Astrocyte of the hippocampus (primary cell): ENCODE measurements around the gene DACT2.
"Not testable (repeated sequence)": the region's sequence is repeated elsewhere in the genome, so short reads cannot be mapped to it uniquely, and the experiment has no call there.

Source experiments
- DNase-seq: peaks from one replicate; pipeline ENCODE4 v3.0.0; 2011; ENCODE audit warnings: low read depth, low spot score

The DACT2 gene

GRCh38 chr6:168322966-168323365 is 3.4 kb upstream of the DACT2 start:
- peak; percentile 12 for DNase-seq

- no peak for DNase-seq
These were observed 1.1 kb upstream of the DACT2 start for GRCh38 chr6:168320634-168321033.

GRCh38 chr6:168318579-168319278 is 848 bp downstream of the DACT2 start:
- DNase-seq = no peak

GRCh38 chr6:168318090-168318489 is 1.5 kb downstream of the DACT2 start:
- no peak for DNase-seq

- no peak for DNase-seq
These were observed 4.0 kb downstream of the DACT2 start for GRCh38 chr6:168315596-168315995.

GRCh38 chr6:168314948-168315347 is 4.6 kb downstream of the DACT2 start:
- DNase-seq = peak; percentile 56

- no peak for DNase-seq
These were observed 5.6 kb downstream of the DACT2 start for GRCh38 chr6:168314021-168314420.

- no peak for DNase-seq
These were observed 6.1 kb downstream of the DACT2 start for GRCh38 chr6:168313431-168314011.

GRCh38 chr6:168312125-168312507 is 7.5 kb downstream of the DACT2 start:
- not testable (repeated sequence) for DNase-seq

- no peak for DNase-seq
These were observed 8.0 kb downstream of the DACT2 start for GRCh38 chr6:168311410-168312124.

- DNase-seq = no peak
These were observed 8.6 kb downstream of the DACT2 start for GRCh38 chr6:168310945-168311344.

GRCh38 chr6:168310403-168310802 is 9.2 kb downstream of the DACT2 start:
- no peak for DNase-seq

GRCh38 chr6:168309997-168310396 is 9.6 kb downstream of the DACT2 start:
- DNase-seq = no peak

GRCh38 chr6:168309183-168309582 is 10.4 kb downstream of the DACT2 start:
- DNase-seq = no peak

- no peak for DNase-seq
These were observed 11.0 kb downstream of the DACT2 start for GRCh38 chr6:168308390-168309144.

GRCh38 chr6:168307695-168308021 is 11.9 kb downstream of the DACT2 start:
- no peak for DNase-seq

- DNase-seq = no peak
These were observed 12.4 kb downstream of the DACT2 start for GRCh38 chr6:168307015-168307694.

- no peak for DNase-seq
These were observed 13.7 kb downstream of the DACT2 start for GRCh38 chr6:168305863-168306262.

GRCh38 chr6:168305096-168305749 is 14.4 kb downstream of the DACT2 start:
- DNase-seq = no peak

GRCh38 chr6:168304752-168305015 is 14.9 kb downstream of the DACT2 start:
- no peak for DNase-seq

- DNase-seq = no peak
These were observed 15.4 kb downstream of the DACT2 start for GRCh38 chr6:168303982-168304751.
